Bronchial epithelial cell (primary cell): ENCODE measurements around the gene STUM. TPM values are rescaled to one million over a fixed set of nuclear protein-coding genes. Genes with fewer than 3 reads are reported as not detected.
"Not testable (repeated sequence)": the region's sequence is repeated elsewhere in the genome, so short reads cannot be mapped to it uniquely, and the experiment has no call there.

ENCODE experiments used
- DNase-seq: peaks from one replicate; pipeline ENCODE4 v3.0.0-alpha.2; 2010; ENCODE audit warnings: low read depth
- FAIRE-seq: peaks from 2 replicates; lab custom pipeline; 2011; peaks lifted over from hg19 to GRCh38; lab: Jason Lieb, UNC
- H3K27me3 ChIP-seq: 2 replicates; pipeline ENCODE4 v1.5.1; 2011; ENCODE audit warnings: low read length; ENCODE audit not compliant: control insufficient read depth, insufficient read depth
- H3K36me3 ChIP-seq: 2 replicates; pipeline ENCODE4 v1.5.1; 2011; ENCODE audit warnings: low read length; ENCODE audit not compliant: control insufficient read depth, insufficient read depth
- H3K4me3 ChIP-seq: 2 replicates; pipeline ENCODE4 v1.5.1; 2011; ENCODE audit warnings: mild to moderate bottlenecking, low read depth, low read length, control low read depth
- total RNA-seq: library from RNA; depleted of rRNA; stranded (reverse); fragments of >200 nt; gene quantifications from 2 replicates; pipeline ENCODE4 v1.2.1, GENCODE V29; 2014
- TF ChIP-seq, protein P1 (sequence below): IDR thresholded peaks from 2 replicates; pipeline ENCODE4 v1.5.1; 2011; ENCODE audit warnings: mild to moderate bottlenecking, moderate library complexity, low read length, control low read depth, inconsistent platforms; ENCODE audit not compliant: insufficient read depth, severe bottlenecking

STUM gene
- not detected in 2 replicates for total RNA-seq

DNA sequence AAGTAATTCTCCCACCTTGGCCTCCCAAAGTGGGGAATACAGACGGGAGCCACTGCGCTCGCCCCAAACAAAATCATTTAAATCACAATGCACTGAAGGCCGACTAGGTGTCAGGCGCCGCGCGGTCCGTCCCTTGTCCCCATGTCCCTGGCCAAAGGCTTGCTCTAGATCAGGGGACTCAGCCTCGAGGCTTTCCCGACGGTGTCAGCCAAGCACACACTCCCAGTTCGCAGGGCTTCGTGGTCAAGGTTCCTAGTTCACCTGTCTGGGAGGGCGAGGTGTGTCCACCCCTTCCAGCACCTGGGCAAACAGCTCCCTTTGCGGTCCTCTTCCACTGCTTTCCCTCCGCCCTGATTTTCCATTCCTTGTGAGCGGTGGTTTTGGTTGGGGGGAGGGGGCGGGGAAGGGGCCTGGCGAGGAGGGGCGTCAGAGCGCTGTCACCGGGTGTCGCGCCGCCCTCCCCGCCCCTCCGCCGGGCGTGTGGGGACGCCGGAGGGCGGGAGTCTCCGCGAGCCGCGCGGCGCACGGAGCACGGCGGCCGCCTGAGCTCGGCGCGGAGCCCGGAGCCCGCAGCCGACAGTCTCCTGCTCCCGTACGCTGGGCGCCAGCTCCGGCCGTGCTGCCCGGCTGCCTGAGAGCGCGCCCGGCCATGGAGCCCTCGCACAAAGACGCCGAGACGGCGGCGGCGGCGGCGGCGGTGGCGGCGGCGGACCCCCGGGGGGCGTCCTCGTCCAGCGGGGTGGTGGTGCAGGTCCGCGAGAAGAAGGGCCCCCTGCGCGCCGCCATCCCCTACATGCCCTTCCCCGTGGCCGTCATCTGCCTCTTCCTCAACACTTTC, at the start of gene STUM:
Gene STUM (plus strand): TSS at position 509 of the 838 bp plus-strand sequence. CDS start 141 bp downstream, at position 650.
- Histone ChIP-seq H3K4me3 (peak within 1 kb of the TSS; percentile 29), H3K27me3 (peaks cover 16% of the 10 kb centered on the region), H3K36me3 (no peaks in the 10 kb centered on the region)
- FAIRE-seq (no peak), DNase-seq (no peak)
- TF ChIP-seq, protein P1, sequence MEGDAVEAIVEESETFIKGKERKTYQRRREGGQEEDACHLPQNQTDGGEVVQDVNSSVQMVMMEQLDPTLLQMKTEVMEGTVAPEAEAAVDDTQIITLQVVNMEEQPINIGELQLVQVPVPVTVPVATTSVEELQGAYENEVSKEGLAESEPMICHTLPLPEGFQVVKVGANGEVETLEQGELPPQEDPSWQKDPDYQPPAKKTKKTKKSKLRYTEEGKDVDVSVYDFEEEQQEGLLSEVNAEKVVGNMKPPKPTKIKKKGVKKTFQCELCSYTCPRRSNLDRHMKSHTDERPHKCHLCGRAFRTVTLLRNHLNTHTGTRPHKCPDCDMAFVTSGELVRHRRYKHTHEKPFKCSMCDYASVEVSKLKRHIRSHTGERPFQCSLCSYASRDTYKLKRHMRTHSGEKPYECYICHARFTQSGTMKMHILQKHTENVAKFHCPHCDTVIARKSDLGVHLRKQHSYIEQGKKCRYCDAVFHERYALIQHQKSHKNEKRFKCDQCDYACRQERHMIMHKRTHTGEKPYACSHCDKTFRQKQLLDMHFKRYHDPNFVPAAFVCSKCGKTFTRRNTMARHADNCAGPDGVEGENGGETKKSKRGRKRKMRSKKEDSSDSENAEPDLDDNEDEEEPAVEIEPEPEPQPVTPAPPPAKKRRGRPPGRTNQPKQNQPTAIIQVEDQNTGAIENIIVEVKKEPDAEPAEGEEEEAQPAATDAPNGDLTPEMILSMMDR, result no peak

DNA sequence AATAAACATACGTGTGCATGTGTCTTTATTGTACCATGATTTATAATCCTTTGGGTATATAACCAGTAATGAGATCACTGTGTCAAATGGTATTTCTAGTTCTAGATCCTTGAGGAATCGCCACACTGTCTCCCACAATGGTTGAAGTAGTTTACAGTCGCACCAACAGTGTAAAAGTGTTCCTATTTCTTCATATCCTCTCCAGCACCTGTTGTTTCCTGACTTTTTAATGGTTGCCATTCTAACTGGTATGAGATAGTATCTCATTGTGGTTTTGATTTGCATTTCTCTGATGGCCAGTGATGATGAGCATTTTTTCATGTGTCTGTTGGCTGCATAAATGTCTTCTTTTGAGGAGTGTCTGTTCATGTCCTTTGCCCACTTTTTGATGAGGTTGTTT, 48.9 kb upstream of the STUM start:
- H3K36me3 ChIP-seq, H3K4me3 ChIP-seq, H3K27me3 ChIP-seq, FAIRE-seq, DNase-seq: not testable (repeated sequence)

DNA sequence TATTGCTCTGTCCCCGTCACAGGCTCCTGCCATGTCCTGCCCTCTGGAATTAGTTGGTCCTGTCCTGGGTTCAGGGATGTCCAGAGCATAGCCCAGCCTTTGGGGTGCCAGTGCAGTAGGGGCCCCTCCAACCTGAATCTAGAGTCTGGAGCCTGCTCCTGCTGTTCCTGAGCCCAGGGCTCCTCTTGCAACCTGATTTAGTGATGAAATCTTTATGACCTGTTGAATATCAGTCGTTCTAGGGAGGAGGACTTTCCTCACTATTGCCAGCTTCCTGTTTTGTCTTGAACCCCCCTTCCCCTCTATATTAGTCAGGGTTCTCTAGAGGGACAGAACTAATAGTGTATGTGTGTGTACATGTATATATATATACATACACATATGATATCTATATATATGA, 42.5 kb upstream of the STUM start:
- Histone ChIP-seq H3K4me3 (no peak overlapping the region), H3K36me3 (no peaks in the 10 kb centered on the region), H3K27me3 (peaks cover 10% of the 10 kb centered on the region)
- TF ChIP-seq, protein P1, result no peak
- FAIRE-seq (no peak), DNase-seq (no peak)

- no peak for DNase-seq
- Histone ChIP-seq H3K36me3 (no peaks in the 10 kb centered on the region), H3K4me3 (no peak overlapping the region), H3K27me3 (peaks cover 10% of the 10 kb centered on the region)
- no peak for FAIRE-seq
- TF ChIP-seq, protein P1, result no peak
These were observed 41.6 kb upstream of the STUM start for GRCh38 chr1:226506921-226507320.

DNA sequence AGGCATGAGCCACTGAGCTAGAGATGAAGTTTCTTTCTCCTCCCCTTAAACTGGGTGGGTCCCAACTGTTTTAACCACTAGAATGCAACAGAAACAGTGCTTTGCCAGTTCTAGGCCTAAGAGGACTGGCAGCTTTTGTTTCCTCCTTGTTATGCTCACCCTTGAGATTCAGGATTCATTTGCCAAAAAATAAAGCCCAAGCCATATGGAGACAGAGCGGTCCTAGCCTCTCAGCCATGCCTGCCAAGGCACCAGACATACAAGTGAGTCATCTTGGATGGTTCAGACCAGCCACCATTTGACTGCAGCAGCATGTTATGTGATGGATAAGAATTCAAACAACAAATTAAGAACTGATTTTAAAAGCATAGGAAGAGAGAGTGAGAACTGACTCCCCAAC, 38.1 kb upstream of the STUM start:
- Histone ChIP-seq H3K27me3 (peaks cover 4% of the 10 kb centered on the region), H3K4me3 (no peak overlapping the region), H3K36me3 (no peaks in the 10 kb centered on the region)
- DNase-seq (peak; percentile 58), FAIRE-seq (no peak)
- TF ChIP-seq, protein P1, result no peak

- FAIRE-seq (no peak), DNase-seq (no peak)
- TF ChIP-seq, protein P1, result no peak
- Histone ChIP-seq H3K27me3 (peaks cover 3% of the 10 kb centered on the region), H3K4me3 (no peak overlapping the region), H3K36me3 (no peaks in the 10 kb centered on the region)
These were observed 37.3 kb upstream of the STUM start for GRCh38 chr1:226511296-226511695.
